ENCODE results near the gene EIF4A2. TPM values are rescaled to one million over a fixed set of nuclear protein-coding genes. Genes with fewer than 3 reads are reported as not detected.

The EIF4A2 gene
- polyA plus RNA-seq, 1 of the 3 experiments (the other 2 are of a cell fraction): 270 TPM

- H3K79me2 ChIP-seq (ENCODE audit: insufficient read depth): no peaks in the 10 kb centered on the region
- H3K4me1 ChIP-seq (ENCODE audit: control insufficient read depth in 1 of 2, insufficient read depth in 2 of 2, low read depth in 1 of 2, low read length in 1 of 2): no peaks in the 10 kb centered on the region
- H2AFZ ChIP-seq (ENCODE audit: low read depth): no peak overlapping the region
- H3K4me2 ChIP-seq: no peak overlapping the region
- no peaks in the 10 kb centered on the region for H3K9me3 ChIP-seq
- no peaks in the 10 kb centered on the region for H3K36me3 ChIP-seq (replicated peaks in 1 of 2; ENCODE audit: control insufficient read depth in 1 of 2, insufficient read depth in 2 of 2, low read length in 1 of 2)
- CTCF ChIA-PET: no interaction called here
- no peak overlapping the region for H3K9ac ChIP-seq
- no peak overlapping the region for H3K27ac ChIP-seq (ENCODE audit: low read depth in 2 of 2, low read length in 1 of 2)
- H3K27me3 ChIP-seq (ENCODE audit: insufficient read depth): no peaks in the 10 kb centered on the region; the same call in 1 of the 2 replicates
- H3K4me3 ChIP-seq (ENCODE audit: low read depth in 2 of 2, low read length in 1 of 2): no peak overlapping the region
- H3F3A ChIP-seq (replicated peaks; ENCODE audit: insufficient read depth): no peaks in the 10 kb centered on the region
- H3K9me2 ChIP-seq: no peaks in the 10 kb centered on the region
- no peak for DNase-seq
- WGBS (ENCODE audit: low lambda C conversion rate): 62% methylated on average over 11 of the region's 11 CpGs
- TF ChIP-seq TCF12 (IDR thresholded peaks at IDR 0.05): no peak
- no peak for TF ChIP-seq EP300 (IDR thresholded peaks at IDR 0.05; ENCODE audit: borderline replicate concordance in 1 of 2, low read depth in 1 of 2, low read length in 1 of 2)
- no peak for TF ChIP-seq YY1 (IDR thresholded peaks at IDR 0.05; ENCODE audit: low read depth)
- TF ChIP-seq IRF3 (IDR thresholded peaks at IDR 0.05; ENCODE audit: low read depth, low read length): no peak
- TF ChIP-seq USF2 (IDR thresholded peaks at IDR 0.05; ENCODE audit: borderline replicate concordance, low read depth, low read length): no peak
- no peak for TF ChIP-seq SIN3A (IDR thresholded peaks at IDR 0.05; ENCODE audit: borderline replicate concordance, low read depth, low read length)
- no peak for TF ChIP-seq FOXM1 (IDR thresholded peaks at IDR 0.05; ENCODE audit: low read depth)
- TF ChIP-seq TAF1 (IDR thresholded peaks at IDR 0.05; ENCODE audit: borderline replicate concordance, low read depth, low read length): no peak
- no peak for TF ChIP-seq MEF2A (IDR thresholded peaks at IDR 0.05; ENCODE audit: borderline replicate concordance, low read depth)
- no peak for TF ChIP-seq CTCF (IDR thresholded peaks at IDR 0.05)
- TF ChIP-seq ZBTB33 (IDR thresholded peaks at IDR 0.05; ENCODE audit: borderline replicate concordance, low read depth): no peak
- TF ChIP-seq USF1 (IDR thresholded peaks at IDR 0.05; ENCODE audit: borderline replicate concordance, low read depth): no peak
- no peak for TF ChIP-seq FOXJ3 (CRISPR knock-in tag; IDR thresholded peaks at IDR 0.05)
- POLR2A ChIA-PET: no interaction called here
- H4K20me1 ChIP-seq (ENCODE audit: insufficient read depth): no peaks in the 10 kb centered on the region
Measured at GRCh38 chr3:186759231-186759930, 24.0 kb upstream of the EIF4A2 start.
